Ovary (tissue), 3 donors: Measurements from ENCODE around the gene CRISP3.

Experiments used
- CTCF ChIP-seq, 3 donors: fragments of 450-650 bp in 2 of 3; fragments of 200-600 bp in 1 of 3; IDR thresholded peaks; one replicate each; pipeline versions ENCODE4 v1.5.1 to v1.8.0; 2016 to 2022; ENCODE audit warnings: antibody characterized with exemption in 3 of 3, mild to moderate bottlenecking in 1 of 3
- EP300 ChIP-seq: sonication (generic); formaldehyde crosslinking; IDR thresholded peaks from one replicate; pipeline ENCODE4 v1.6.1; 2017; ENCODE audit warnings: antibody characterized with exemption
- POLR2A ChIP-seq: fragments of 450-650 bp; IDR thresholded peaks from one replicate; pipeline ENCODE4 v1.6.1; 2017; ENCODE audit warnings: antibody characterized with exemption, mild to moderate bottlenecking, moderate library complexity
- donor health status: DM: no; HTN: no; CAD: no.

GRCh38 chr6:49784272-49784671 is 40.1 kb upstream of the CRISP3 start:
- TF ChIP-seq CTCF (IDR thresholded peaks at IDR 0.05), result no peak
- TF ChIP-seq POLR2A, result no peak
- TF ChIP-seq EP300, result no peak
